ENCODE results near the gene SPEG.

DNA sequence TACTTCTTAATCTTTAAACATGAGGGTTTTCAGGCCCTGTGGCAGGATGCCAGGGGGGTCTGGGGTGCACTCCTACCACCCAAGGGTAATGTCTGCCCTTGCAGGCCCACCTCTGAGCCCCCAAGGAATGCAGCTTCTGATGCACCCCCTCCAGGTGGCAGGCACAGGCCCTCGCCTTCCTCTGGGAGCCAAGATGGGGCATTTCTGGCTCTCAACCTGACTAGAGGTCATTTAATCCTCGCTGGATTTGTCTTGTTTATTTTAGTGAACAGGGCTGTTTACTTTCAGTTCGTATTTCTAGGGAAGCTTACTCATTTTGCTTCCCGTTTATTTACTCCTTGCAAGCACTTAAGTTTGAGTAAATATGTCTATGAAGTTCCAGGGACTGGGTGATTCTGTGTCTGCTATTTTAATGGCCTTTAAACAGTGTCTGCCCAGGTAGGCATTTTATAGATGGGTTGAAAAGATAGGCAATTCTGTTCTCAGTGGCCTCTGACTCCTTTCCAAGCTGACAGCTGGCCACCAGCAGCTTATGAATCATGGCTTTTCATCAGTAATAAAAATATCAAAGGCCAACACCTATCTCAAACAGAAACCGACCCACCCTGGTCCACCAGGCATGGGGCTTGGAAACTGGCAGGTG lies 35.8 kb upstream of the SPEG start:
- TF ChIP-seq POLR2A (IDR thresholded peaks at IDR 0.05) = no peak
- TF ChIP-seq, protein P1, sequence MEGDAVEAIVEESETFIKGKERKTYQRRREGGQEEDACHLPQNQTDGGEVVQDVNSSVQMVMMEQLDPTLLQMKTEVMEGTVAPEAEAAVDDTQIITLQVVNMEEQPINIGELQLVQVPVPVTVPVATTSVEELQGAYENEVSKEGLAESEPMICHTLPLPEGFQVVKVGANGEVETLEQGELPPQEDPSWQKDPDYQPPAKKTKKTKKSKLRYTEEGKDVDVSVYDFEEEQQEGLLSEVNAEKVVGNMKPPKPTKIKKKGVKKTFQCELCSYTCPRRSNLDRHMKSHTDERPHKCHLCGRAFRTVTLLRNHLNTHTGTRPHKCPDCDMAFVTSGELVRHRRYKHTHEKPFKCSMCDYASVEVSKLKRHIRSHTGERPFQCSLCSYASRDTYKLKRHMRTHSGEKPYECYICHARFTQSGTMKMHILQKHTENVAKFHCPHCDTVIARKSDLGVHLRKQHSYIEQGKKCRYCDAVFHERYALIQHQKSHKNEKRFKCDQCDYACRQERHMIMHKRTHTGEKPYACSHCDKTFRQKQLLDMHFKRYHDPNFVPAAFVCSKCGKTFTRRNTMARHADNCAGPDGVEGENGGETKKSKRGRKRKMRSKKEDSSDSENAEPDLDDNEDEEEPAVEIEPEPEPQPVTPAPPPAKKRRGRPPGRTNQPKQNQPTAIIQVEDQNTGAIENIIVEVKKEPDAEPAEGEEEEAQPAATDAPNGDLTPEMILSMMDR (IDR thresholded peaks at IDR 0.05) = no peak
